HG03159 (cell line): ENCODE data around the gene TSNAXIP1.

Source experiments
- ATAC-seq: cut with Tn5 transposase; IDR thresholded peaks from one replicate; pipeline ENCODE4 v1.9.1; 2021; ENCODE audit warnings: mild to moderate bottlenecking, moderate library complexity; ENCODE audit not compliant: unreplicated experiment

TSNAXIP1 gene

GRCh38 chr16:67806428-67807147, at the start of gene TSNAXIP1, which contains the start of gene RANBP10:
TSS of gene TSNAXIP1 (plus strand) at chr16:67806889. CDS start at chr16:67807150, 261 bp downstream.
TSS of gene RANBP10 (minus strand) at chr16:67806560. CDS start at chr16:67806536, 24 bp downstream.
- peak; percentile 93 for ATAC-seq

DNA sequence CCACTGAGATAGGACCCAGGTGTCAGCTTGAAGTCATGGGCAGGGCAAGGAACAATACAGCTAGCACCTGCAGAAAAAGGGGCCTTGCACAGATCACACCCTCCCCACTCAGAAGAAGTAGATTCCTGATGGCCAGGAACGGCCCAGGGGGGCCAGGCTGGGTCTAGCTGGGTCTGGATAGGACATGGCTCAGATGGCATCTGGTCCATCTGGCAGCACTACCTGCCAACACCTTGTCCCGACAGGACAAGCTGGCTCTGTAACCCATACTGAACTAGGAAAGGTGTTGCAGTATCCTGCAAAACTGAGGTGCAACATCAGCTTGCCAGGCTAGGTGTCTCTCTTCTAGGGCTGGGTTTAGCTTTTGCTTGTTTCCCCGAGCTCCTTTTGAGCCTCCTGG, 48.7 kb upstream of the TSNAXIP1 start:
- no peak for ATAC-seq

GRCh38 chr16:67758966-67759365, 47.7 kb upstream of the TSNAXIP1 start:
- ATAC-seq: no peak

- no peak for ATAC-seq
These were observed 46.3 kb upstream of the TSNAXIP1 start for GRCh38 chr16:67760206-67760955.

GRCh38 chr16:67760956-67761230, 45.8 kb upstream of the TSNAXIP1 start:
- no peak for ATAC-seq

DNA sequence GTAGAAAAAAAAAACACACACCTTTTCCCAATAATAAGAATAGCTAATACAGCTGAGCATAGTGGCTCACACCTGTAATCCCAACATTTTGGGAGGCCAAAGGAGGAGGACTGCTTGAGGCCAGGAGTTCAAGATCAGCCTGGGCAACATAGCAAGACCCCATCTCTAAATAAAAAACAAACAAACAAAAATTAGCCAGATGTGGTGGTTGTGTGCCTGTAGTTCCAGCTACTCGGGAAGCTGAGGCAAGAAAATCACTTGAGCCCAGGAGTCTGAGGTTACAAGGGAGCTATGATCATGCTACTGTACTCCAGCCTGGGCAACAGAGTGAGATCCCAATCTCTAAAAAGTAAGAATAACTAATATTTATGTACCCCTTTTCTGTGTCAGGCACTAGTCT, 44.8 kb upstream of the TSNAXIP1 start:
- no peak for ATAC-seq

- ATAC-seq: no peak
These were observed 44.3 kb upstream of the TSNAXIP1 start for GRCh38 chr16:67762385-67762784.

- ATAC-seq: no peak
These were observed 43.6 kb upstream of the TSNAXIP1 start for GRCh38 chr16:67763066-67763465.

- ATAC-seq: no peak
These were observed 42.5 kb upstream of the TSNAXIP1 start for GRCh38 chr16:67764158-67764667.

DNA sequence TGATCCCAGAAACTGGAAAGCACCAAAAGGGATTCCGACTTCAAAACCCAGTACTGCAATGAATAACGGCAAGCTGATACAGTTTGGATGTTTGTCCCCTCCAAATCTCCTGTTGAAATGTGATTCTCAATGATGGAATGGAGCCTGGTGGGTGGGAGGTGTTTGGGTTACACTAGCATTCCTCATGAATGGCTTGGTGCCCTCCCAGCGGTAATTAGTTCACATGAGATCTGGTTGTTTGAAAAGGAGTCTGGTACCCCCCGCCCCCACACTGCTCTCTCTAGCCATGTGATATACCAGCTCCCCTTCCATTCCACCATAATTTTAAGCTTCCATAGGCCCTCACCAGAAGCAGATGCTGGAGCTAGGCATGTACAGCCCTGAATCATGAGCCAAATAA, 40.4 kb upstream of the TSNAXIP1 start:
- no peak for ATAC-seq

DNA sequence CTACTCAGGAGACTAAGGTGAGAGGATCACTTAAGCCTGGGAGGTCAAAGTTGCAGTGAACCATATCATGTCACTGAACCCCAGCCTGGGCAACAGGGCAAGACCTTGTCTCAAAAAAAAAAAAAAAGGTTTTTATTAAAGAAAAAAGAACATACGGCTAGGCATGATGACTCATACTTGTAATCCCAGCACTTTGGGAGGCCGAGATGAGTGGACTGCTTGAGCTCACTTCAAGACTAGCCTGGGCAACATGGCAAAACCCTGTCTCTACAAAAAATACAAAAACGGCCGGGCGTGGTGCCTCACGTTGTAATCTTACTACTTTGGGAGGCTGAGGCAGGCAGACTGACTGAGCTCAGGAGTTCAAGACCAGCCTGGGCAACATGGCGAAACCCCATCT, 38.7 kb upstream of the TSNAXIP1 start:
- ATAC-seq: no peak

- ATAC-seq: no peak
These were observed 36.2 kb upstream of the TSNAXIP1 start for GRCh38 chr16:67770346-67770991.

DNA sequence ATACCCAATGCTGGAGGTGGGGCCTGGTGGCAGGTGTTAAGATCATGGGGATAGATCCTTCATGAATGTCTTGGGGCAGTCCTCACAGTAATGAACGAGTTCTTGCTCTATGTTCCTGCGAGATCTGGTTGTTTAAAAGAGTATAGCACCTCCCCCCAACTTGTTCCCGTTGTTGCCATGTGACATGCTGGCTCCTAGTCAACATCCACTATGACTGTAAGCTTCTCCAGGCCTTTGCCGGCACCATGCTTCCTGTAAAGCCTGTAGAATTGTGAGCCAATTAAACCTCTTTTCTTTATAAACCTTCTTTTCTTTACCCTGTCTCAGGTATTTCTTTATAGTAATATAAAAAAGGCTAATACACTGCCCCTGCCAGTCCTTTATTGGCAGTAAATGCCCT, 33.6 kb upstream of the TSNAXIP1 start:
- ATAC-seq: no peak

DNA sequence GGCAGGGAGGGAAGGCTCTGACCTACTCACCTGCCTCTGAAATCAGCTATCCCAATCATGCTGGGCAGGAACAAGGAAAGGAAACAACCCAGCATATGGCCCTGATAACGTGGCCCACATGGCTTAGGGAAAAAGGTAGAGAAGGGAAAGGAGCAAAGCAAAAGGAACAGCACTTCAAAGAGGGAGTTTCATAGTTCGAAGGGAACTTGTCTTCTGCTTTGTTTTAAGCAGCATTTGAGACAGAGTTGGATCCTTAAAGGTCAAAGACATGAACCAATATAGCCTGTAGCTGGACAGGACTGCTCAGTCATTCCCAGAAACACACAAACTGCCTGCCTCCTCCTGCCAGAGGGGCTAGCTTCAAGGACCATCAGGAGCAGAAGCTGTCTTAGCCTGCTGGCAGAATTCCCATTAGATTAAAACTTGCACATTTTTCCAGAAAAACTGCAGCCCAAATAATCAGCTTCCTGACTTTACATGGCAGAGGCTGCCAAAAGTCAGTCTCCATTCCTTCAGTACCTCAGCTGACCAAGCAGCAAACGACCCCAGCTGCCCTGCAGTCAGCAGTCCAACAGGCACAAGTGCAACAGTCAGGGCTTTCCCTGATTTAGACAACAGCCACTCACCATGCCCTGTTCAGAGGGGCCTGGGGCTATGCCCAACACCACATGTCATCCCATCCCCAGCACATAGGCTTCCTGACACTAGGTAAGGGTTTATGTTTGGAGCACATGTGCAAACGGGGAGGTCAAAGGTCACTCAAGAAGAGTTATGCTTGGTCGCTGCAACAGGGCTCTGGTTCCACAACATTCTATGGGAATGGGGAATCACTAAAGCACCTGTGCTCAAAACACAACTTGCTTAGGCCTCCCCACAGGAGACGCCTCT, 32.9 kb upstream of the TSNAXIP1 start:
- ATAC-seq: no peak

- ATAC-seq: no peak
These were observed 32.2 kb upstream of the TSNAXIP1 start for GRCh38 chr16:67774457-67774853.

DNA sequence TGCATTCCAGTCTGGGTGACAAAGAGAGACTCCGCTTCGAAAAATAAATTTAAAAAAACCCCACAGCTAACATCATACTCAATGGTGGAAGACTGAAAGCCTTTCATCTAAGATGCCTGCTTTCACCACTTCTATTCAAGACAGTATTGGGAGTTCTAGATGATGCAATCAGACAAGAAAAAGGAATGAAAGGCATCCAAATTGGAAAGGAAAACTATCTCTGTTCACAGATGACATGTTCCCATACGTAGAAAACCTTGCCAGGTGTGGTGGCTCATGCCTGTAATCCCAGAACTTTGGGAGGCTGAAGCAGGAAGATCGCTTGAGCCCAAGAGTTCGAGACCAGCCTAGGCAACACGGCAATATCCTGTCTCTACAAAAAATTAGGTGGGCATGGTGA, 31.4 kb upstream of the TSNAXIP1 start:
- no peak for ATAC-seq

DNA sequence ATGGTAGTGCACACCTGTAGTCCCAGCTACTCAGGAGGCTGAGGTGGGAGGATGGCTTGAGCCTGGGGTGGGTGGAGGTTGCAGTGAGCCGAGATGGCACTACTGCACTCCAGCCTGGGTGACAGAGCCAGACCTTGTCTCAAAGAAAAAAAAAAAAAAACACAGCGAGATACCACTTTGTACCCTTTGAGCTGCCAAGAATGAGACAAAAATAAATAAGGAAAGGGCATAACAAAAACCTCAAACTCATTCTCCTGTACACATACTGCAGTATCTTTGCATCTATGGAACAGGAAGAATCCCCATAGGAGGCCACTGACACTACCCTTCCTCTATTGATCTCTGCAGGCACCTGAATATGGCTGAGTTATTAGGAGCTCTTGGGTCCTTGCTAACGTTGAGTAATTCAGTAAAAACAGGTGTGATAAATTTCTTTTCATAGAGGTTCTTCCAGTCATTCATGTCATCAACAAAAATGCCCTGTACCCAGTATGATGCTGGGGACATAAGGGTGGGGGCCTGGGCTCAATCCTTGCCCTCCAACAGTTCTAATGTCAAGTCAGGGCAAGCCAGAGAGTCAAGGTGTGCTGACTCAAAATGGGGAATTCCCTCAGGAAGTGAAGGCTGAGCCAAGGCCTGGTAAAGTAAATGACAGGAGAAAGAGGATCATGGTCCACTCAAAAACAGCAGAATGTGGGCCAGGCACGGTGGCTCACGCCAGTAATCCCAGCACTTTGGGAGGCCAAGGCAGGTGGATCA, 27.3 kb upstream of the TSNAXIP1 start:
- no peak for ATAC-seq

DNA sequence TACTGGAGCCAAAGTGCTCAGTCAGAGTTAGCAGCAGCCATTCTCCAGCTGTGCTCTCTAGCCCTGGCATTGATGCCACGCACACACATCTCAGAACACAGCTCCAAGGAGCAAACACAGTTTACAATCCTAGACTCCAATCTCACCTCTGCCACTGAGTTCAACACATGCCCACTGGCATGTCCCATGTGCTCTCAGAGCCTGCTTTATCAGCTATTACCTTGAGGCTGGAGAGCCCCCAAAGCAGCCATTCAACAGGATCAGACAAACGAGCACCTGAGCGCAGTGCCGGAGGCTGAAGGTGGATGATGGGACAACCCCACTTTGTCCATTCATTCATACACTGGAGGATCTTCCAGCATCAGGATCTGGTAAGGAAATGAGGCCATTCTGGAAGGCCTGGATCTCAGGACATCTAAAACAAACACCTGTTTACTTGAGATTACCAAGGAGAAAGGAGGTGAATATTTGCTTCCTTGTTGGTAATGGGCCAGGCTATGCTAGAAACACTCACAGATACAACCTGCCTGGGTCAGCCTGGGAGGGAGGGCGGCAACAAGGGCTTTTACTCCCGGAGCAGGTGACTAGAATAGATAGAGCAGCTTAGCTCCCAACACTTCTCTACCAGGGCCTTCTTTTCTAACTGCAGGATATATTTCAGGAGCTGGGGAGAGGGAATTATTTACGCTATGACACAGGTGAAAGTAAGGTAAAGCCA, 25.7 kb upstream of the TSNAXIP1 start:
- no peak for ATAC-seq

DNA sequence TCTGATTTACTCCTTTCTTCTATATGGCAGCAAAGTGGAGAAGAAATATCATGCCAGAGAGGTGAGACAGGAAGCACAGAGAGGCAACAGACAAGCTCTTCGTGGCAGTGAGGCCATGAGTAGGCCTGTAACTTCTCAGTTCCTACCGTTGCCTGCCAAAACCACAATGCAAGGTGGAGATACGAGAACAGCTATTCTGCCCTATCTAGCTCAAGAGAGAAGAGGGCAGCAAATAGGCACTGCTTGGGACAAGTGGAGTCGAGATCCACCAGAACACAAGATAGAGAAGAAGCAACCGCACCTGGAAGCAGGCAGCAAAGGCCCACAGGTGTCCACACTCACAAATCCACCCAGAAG, 25.1 kb upstream of the TSNAXIP1 start:
- ATAC-seq: no peak
